GM12872 (cell line): Measurements from ENCODE around the gene PCDHB6.
A peak's percentile ranks its signal among the peaks of the same experiment; 100 is the strongest.
"Not testable (repeated sequence)": the region's sequence is repeated elsewhere in the genome, so short reads cannot be mapped to it uniquely, and the experiment has no call there.

Experiments used
- CTCF ChIP-seq: IDR thresholded peaks from 3 replicates; pipeline ENCODE4 v1.5.1; 2011; ENCODE audit warnings: low read depth, mild to moderate bottlenecking, low read length, moderate library complexity; ENCODE audit not compliant: insufficient read depth

The PCDHB6 gene

GRCh38 chr5:141172381-141173204 lies 22.7 kb downstream of the PCDHB6 start, which contains the start of gene PCDHB7:
Gene PCDHB7, plus strand, starts transcription at chr5:141172644. Its CDS starts 192 bp downstream, at chr5:141172836.
- peak; percentile 28; the same call in 1 of the 3 replicates for TF ChIP-seq CTCF

- TF ChIP-seq CTCF = no peak
These were observed 26.1 kb downstream of the PCDHB6 start for GRCh38 chr5:141175933-141176332.

- TF ChIP-seq CTCF = not testable (repeated sequence)
These were observed 27.8 kb downstream of the PCDHB6 start, which contains the start of gene PCDHB8 for GRCh38 chr5:141177577-141178191. Gene PCDHB8, plus strand, starts transcription at chr5:141177790. Its CDS starts 245 bp downstream, at chr5:141178035.

- no peak for TF ChIP-seq CTCF
These were observed 30.5 kb downstream of the PCDHB6 start for GRCh38 chr5:141180313-141180712.

- TF ChIP-seq CTCF = no peak
These were observed 32.4 kb downstream of the PCDHB6 start, which contains the start of gene PCDHB16 for GRCh38 chr5:141182248-141182647. Gene PCDHB16, plus strand, starts transcription at chr5:141182387. Its CDS starts 173 bp downstream, at chr5:141182560.

- TF ChIP-seq CTCF = peak; percentile 39; the same call in 2 of the 3 replicates
These were observed 37.1 kb downstream of the PCDHB6 start, which contains the start of gene PCDHB9 for GRCh38 chr5:141186897-141187512. Gene PCDHB9, plus strand, starts transcription at chr5:141187161. Its CDS starts 158 bp downstream, at chr5:141187319.
